SU-DHL-6 (cell line): Measurements from ENCODE around the gene CD244.

Source experiments
- EZH2phosphoT487 ChIP-seq: fragments of 200-600 bp; sonication (generic), shearing (Covaris generic); conservative IDR thresholded peaks from 2 replicates; pipeline ENCODE4 v1.6.1; 2018; ENCODE audit warnings: mild to moderate bottlenecking, antibody characterized with exemption, low read length, moderate library complexity, mixed read lengths
- TF ChIP-seq, protein P1 (sequence below): fragments of 200-600 bp; sonication (generic); IDR thresholded peaks from one replicate; pipeline ENCODE4 v1.5.1; 2017; ENCODE audit warnings: antibody characterized with exemption, mild to moderate bottlenecking, low read length, moderate library complexity; ENCODE audit not compliant: insufficient read depth, poor library complexity, severe bottlenecking

DNA sequence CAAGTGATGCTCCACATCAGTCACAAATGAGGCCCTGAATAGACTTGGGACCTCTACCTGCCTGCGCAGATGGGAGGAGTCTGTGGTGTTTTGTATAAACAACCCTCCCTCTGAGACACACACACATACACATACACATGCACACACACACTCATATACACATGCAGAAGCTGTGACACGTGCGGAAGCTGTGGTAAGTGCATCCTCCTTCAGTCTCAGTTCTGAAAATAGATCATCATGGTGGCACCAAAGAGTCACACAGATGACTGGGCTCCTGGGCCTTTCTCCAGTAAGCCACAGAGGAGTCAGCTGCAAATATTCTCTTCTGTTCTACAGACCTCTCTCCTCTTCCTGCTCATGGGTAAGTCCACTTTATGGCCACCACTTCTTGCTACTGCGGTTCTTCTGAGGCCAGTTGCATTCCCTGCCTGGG, 66.7 kb downstream of the CD244 start, which contains the start of gene LY9:
- TF ChIP-seq, protein P1, sequence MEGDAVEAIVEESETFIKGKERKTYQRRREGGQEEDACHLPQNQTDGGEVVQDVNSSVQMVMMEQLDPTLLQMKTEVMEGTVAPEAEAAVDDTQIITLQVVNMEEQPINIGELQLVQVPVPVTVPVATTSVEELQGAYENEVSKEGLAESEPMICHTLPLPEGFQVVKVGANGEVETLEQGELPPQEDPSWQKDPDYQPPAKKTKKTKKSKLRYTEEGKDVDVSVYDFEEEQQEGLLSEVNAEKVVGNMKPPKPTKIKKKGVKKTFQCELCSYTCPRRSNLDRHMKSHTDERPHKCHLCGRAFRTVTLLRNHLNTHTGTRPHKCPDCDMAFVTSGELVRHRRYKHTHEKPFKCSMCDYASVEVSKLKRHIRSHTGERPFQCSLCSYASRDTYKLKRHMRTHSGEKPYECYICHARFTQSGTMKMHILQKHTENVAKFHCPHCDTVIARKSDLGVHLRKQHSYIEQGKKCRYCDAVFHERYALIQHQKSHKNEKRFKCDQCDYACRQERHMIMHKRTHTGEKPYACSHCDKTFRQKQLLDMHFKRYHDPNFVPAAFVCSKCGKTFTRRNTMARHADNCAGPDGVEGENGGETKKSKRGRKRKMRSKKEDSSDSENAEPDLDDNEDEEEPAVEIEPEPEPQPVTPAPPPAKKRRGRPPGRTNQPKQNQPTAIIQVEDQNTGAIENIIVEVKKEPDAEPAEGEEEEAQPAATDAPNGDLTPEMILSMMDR, result no peak
- no peak for TF ChIP-seq EZH2phosphoT487
